Uterus (tissue), 4 donors: ENCODE results near the gene CHRNA5. TPM values are rescaled to one million over a fixed set of nuclear protein-coding genes. Genes with fewer than 3 reads are reported as not detected.

ENCODE experiments used
- DNase-seq, 2 donors: peaks; one replicate each; pipeline ENCODE4 v3.0.0-alpha.2; 2019 to 2020
- H3K27ac ChIP-seq, 2 donors: fragments of 200-600 bp; sonication (generic); 1 replicate in 1 of 2; 2 replicates in 1 of 2; pipeline ENCODE4 v1.5.1; 2016 to 2018
- H3K27me3 ChIP-seq, 2 donors: fragments of 200-600 bp; sonication (generic); one replicate each; pipeline ENCODE4 v1.5.1; 2018 to 2019; ENCODE audit warnings: control low read depth in 1 of 2
- H3K36me3 ChIP-seq, 2 donors: fragments of 200-600 bp; sonication (generic); one replicate each; pipeline ENCODE4 v1.5.1; 2019; ENCODE audit warnings: control low read depth in 1 of 2
- H3K4me1 ChIP-seq, 2 donors: fragments of 200-600 bp; sonication (generic); one replicate each; pipeline ENCODE4 v1.5.1; 2018 to 2019; ENCODE audit warnings: control low read depth in 1 of 2
- H3K4me3 ChIP-seq, 2 donors: fragments of 200-600 bp; sonication (generic); 1 replicate in 1 of 2; 2 replicates in 1 of 2; pipeline ENCODE4 v1.5.1; 2018 to 2019; ENCODE audit warnings: mild to moderate bottlenecking in 1 of 2
- H3K9me3 ChIP-seq, 2 donors: fragments of 200-600 bp; sonication (generic); one replicate each; pipeline ENCODE4 v1.5.1; 2019; ENCODE audit warnings: control low read depth in 1 of 2
- POLR2A ChIP-seq, 2 donors: fragments of 450-650 bp; IDR thresholded peaks; one replicate each; pipeline ENCODE4 v1.6.1; 2016; ENCODE audit warnings: antibody characterized with exemption in 2 of 2, mild to moderate bottlenecking in 1 of 2, moderate library complexity in 1 of 2
- intact Hi-C: fragments of 100-400 bp; cut with DNase I; formaldehyde crosslinking; loops from one replicate; pipeline ENCODE4 v1.15.1; 2023; ENCODE audit warnings: low total_unique reads
- total RNA-seq, 4 donors: library from RNA; depleted of rRNA in 3 of 4; stranded (reverse); fragments of >200 nt in 3 of 4; gene quantifications; one replicate each; pipeline versions ENCODE4 v1.1.0 to v1.2.4, GENCODE V29; 2014 to 2023
- TF ChIP-seq, protein P1 (sequence below), 4 experiments: fragments of 200-600 bp in 2 of 4; fragments of 450-650 bp in 2 of 4; sonication (generic) in 2 of 4; IDR thresholded peaks; one replicate each; pipeline ENCODE4 v1.5.1; 2016 to 2019; ENCODE audit warnings: antibody characterized with exemption in 4 of 4, mild to moderate bottlenecking in 2 of 4, moderate library complexity in 1 of 4
- donor health status: DM: yes; HTN: yes; CAD: no.

CHRNA5 gene
- total RNA-seq, 4 donors from 2014 or later, result 2.0 to 4.2 (median 3.8) TPM; not detected in 1

DNA sequence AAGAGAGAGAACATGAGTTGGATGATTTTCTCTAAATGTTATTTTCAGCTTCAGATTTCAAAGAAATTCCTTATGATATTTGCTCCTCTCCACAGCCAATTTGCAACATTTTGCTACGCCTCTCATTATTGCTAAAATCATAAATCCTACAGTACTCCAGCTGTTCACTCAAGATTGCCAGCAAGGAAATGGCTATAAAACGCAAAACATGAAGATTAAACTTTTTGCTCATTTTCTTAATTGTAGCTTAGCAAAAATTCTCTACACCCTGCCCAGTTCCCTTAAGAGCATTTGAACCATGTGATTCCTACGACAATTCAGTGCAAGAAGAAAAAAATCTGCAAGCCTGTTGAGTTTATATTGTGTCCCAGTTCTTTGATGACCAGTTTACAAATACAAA is 48.7 kb downstream of the CHRNA5 start:
- H3K27ac ChIP-seq, result no peak overlapping the region
- H3K4me3 ChIP-seq, result no peak overlapping the region
- no peak for DNase-seq
- TF ChIP-seq, protein P1, sequence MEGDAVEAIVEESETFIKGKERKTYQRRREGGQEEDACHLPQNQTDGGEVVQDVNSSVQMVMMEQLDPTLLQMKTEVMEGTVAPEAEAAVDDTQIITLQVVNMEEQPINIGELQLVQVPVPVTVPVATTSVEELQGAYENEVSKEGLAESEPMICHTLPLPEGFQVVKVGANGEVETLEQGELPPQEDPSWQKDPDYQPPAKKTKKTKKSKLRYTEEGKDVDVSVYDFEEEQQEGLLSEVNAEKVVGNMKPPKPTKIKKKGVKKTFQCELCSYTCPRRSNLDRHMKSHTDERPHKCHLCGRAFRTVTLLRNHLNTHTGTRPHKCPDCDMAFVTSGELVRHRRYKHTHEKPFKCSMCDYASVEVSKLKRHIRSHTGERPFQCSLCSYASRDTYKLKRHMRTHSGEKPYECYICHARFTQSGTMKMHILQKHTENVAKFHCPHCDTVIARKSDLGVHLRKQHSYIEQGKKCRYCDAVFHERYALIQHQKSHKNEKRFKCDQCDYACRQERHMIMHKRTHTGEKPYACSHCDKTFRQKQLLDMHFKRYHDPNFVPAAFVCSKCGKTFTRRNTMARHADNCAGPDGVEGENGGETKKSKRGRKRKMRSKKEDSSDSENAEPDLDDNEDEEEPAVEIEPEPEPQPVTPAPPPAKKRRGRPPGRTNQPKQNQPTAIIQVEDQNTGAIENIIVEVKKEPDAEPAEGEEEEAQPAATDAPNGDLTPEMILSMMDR (IDR thresholded peaks at IDR 0.05), result no peak
- no peak for TF ChIP-seq POLR2A (IDR thresholded peaks at IDR 0.05)
- H3K27me3 ChIP-seq, result no peaks in the 10 kb centered on the region
- peaks cover 0 to 4% of the 10 kb centered on the region in 2 donors for H3K4me1 ChIP-seq
- intact Hi-C loops, result no loop called here
- no peaks in the 10 kb centered on the region for H3K9me3 ChIP-seq
- no peaks in the 10 kb centered on the region for H3K36me3 ChIP-seq

GRCh38 chr15:78615151-78615589 is 49.9 kb downstream of the CHRNA5 start:
- Histone ChIP-seq H3K4me1 (peaks cover 0 to 4% of the 10 kb centered on the region in 2 donors), H3K27me3 (peaks cover 0 to 6% of the 10 kb centered on the region in 2 donors), H3K36me3 (no peaks in the 10 kb centered on the region), H3K27ac (no peak overlapping the region), H3K9me3 (no peaks in the 10 kb centered on the region), H3K4me3 (no peak overlapping the region)
- intact Hi-C loops, result loop anchor here (5.0 kb wide), 1 partner anchor 92 kb away; no protein-coding TSS in a partner anchor
- no peak for DNase-seq
- TF ChIP-seq POLR2A (IDR thresholded peaks at IDR 0.05), result no peak

- Histone ChIP-seq H3K36me3 (no peaks in the 10 kb centered on the region), H3K27me3 (peaks cover 5 to 15% of the 10 kb centered on the region in 2 donors), H3K4me1 (peaks cover 0 to 4% of the 10 kb centered on the region in 2 donors), H3K4me3 (no peak overlapping the region), H3K9me3 (no peaks in the 10 kb centered on the region), H3K27ac (no peak overlapping the region)
- TF ChIP-seq POLR2A (IDR thresholded peaks at IDR 0.05), result no peak
- TF ChIP-seq, protein P1 (IDR thresholded peaks at IDR 0.05), result no peak
- intact Hi-C loops, result loop anchor here (5.0 kb wide), 1 partner anchor 91 kb away; no protein-coding TSS in a partner anchor
- no peak for DNase-seq
These were observed 51.2 kb downstream of the CHRNA5 start for GRCh38 chr15:78616506-78616905.

GRCh38 chr15:78617076-78617475 is 51.8 kb downstream of the CHRNA5 start:
- TF ChIP-seq POLR2A (IDR thresholded peaks at IDR 0.05), result no peak
- TF ChIP-seq, protein P1 (IDR thresholded peaks at IDR 0.05), result no peak
- intact Hi-C loops, result loop anchor here (5.0 kb wide), 1 partner anchor 90 kb away; no protein-coding TSS in a partner anchor
- no peak for DNase-seq
- Histone ChIP-seq H3K4me1 (peaks cover 0 to 4% of the 10 kb centered on the region in 2 donors), H3K9me3 (no peaks in the 10 kb centered on the region), H3K4me3 (no peak overlapping the region), H3K36me3 (no peaks in the 10 kb centered on the region), H3K27ac (no peak overlapping the region), H3K27me3 (peaks cover 5 to 15% of the 10 kb centered on the region in 2 donors)

GRCh38 chr15:78617516-78617915 is 52.2 kb downstream of the CHRNA5 start:
- Histone ChIP-seq H3K36me3 (no peaks in the 10 kb centered on the region), H3K4me1 (peaks cover 0 to 4% of the 10 kb centered on the region in 2 donors), H3K27ac (no peak overlapping the region), H3K4me3 (no peak overlapping the region), H3K9me3 (no peaks in the 10 kb centered on the region), H3K27me3 (peaks cover 5 to 15% of the 10 kb centered on the region in 2 donors)
- intact Hi-C loops, result loop anchor here (5.0 kb wide), 1 partner anchor 90 kb away; no protein-coding TSS in a partner anchor
- TF ChIP-seq POLR2A (IDR thresholded peaks at IDR 0.05), result no peak
- TF ChIP-seq, protein P1 (IDR thresholded peaks at IDR 0.05), result no peak
- DNase-seq, result no peak
